Mucosa of descending colon (tissue), 3 donors: ENCODE results near the gene TSSK2. TPM values are rescaled to one million over a fixed set of nuclear protein-coding genes. Genes with fewer than 3 reads are reported as not detected.

Source experiments
- ATAC-seq: fragments of 200-7000 bp; cut with Tn5 transposase; one replicate; pipeline ENCODE4 v1.9.1; 2020; ENCODE audit warnings: mild to moderate bottlenecking, moderate library complexity
- DNase-seq, 3 donors: peaks; one replicate each; pipeline ENCODE4 v3.0.0-alpha.2; 2020
- H3K36me3 ChIP-seq: fragments of 200-600 bp; one replicate; pipeline ENCODE4 v1.8.0; 2021; ENCODE audit warnings: low read depth, mild to moderate bottlenecking
- H3K4me1 ChIP-seq: fragments of 200-600 bp; one replicate; pipeline ENCODE4 v1.8.0; 2021; ENCODE audit warnings: low read depth, mild to moderate bottlenecking
- H3K4me3 ChIP-seq: fragments of 200-600 bp; one replicate; pipeline ENCODE4 v1.8.0; 2021; ENCODE audit warnings: mild to moderate bottlenecking
- H3K9me3 ChIP-seq: fragments of 200-600 bp; one replicate; pipeline ENCODE4 v1.8.0; 2021; ENCODE audit warnings: mild to moderate bottlenecking
- CTCF ChIP-seq: fragments of 200-600 bp; IDR thresholded peaks from one replicate; pipeline ENCODE4 v1.8.0; 2022; ENCODE audit warnings: antibody characterized with exemption, mild to moderate bottlenecking
- intact Hi-C, 2 donors: fragments of 100-400 bp; cut with DNase I in 1 of 2; cut with micrococcal nuclease in 1 of 2; formaldehyde crosslinking; loops; one replicate each; pipeline versions ENCODE4 v1.11.0 to v1.11.1; 2022; cut with DNase I, micrococcal nuclease
- total RNA-seq, 3 donors: library from RNA; stranded (reverse); fragmentation: NEBNext Ultra II Directional in 2 of 3; extraction: Animal tissue kit (Norgen Biotek cat#: 25700) in 2 of 3; gene quantifications; one replicate each; pipeline versions ENCODE4 v1.2.1 to v1.2.4, GENCODE V29; 2021 to 2023
- donor health status: DM: no; HTN: no; CAD: no; lungs with moderate emphysema.
- donor health status: DM: no; HTN: no; CAD: no.
- donor health status: DM: no; HTN: yes; CAD: no.

TSSK2 gene
- total RNA-seq, 3 donors from 2014 or later: not detected

DNA sequence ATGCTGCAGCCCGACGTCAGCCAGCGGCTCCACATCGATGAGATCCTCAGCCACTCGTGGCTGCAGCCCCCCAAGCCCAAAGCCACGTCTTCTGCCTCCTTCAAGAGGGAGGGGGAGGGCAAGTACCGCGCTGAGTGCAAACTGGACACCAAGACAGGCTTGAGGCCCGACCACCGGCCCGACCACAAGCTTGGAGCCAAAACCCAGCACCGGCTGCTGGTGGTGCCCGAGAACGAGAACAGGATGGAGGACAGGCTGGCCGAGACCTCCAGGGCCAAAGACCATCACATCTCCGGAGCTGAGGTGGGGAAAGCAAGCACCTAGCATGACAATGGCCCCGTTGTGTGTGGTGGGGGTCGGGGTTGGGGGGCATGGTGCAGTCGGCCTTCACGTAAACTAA lies 1.0 kb downstream of the TSSK2 start:
- Histone ChIP-seq H3K4me1 (no peaks in the 10 kb centered on the region), H3K4me3 (no peak overlapping the region), H3K9me3 (no peaks in the 10 kb centered on the region), H3K36me3 (peaks cover 5% of the 10 kb centered on the region)
- ATAC-seq (no peak), DNase-seq (no peak)
- no peak for TF ChIP-seq CTCF
- intact Hi-C loops: no loop called here

- Histone ChIP-seq H3K36me3 (peaks cover 5% of the 10 kb centered on the region), H3K4me1 (no peaks in the 10 kb centered on the region), H3K9me3 (no peaks in the 10 kb centered on the region), H3K4me3 (no peak overlapping the region)
- DNase-seq: no peak
- TF ChIP-seq CTCF: no peak
- ATAC-seq: no peak
- intact Hi-C loops: no loop called here
These were observed 1.7 kb downstream of the TSSK2 start for GRCh38 chr22:19132693-19133400.

- Histone ChIP-seq H3K9me3 (no peaks in the 10 kb centered on the region), H3K36me3 (peaks cover 5% of the 10 kb centered on the region), H3K4me3 (no peak overlapping the region), H3K4me1 (no peaks in the 10 kb centered on the region)
- ATAC-seq (no peak), DNase-seq (no peak)
- no peak for TF ChIP-seq CTCF
- intact Hi-C loops: no loop called here
These were observed 2.5 kb downstream of the TSSK2 start for GRCh38 chr22:19133561-19133960.

- H3K4me1 ChIP-seq: no peaks in the 10 kb centered on the region
- peaks cover 5% of the 10 kb centered on the region for H3K36me3 ChIP-seq
- DNase-seq: no peak
- peak; percentile 7 for ATAC-seq
- no peak for TF ChIP-seq CTCF
- H3K9me3 ChIP-seq: no peaks in the 10 kb centered on the region
- intact Hi-C loops: no loop called here
- no peak overlapping the region for H3K4me3 ChIP-seq
These were observed 3.2 kb downstream of the TSSK2 start for GRCh38 chr22:19134176-19134831.

- TF ChIP-seq CTCF: no peak
- Histone ChIP-seq H3K4me1 (no peaks in the 10 kb centered on the region), H3K36me3 (peaks cover 5% of the 10 kb centered on the region), H3K9me3 (no peaks in the 10 kb centered on the region), H3K4me3 (no peak overlapping the region)
- ATAC-seq: no peak
- intact Hi-C loops: no loop called here
- DNase-seq: no peak
These were observed 3.8 kb downstream of the TSSK2 start for GRCh38 chr22:19134874-19135273.
